GM12878 (cell line): ENCODE results near the gene ABTB1. TPM values are rescaled to one million over a fixed set of nuclear protein-coding genes. Genes with fewer than 3 reads are reported as not detected.

Experiments
- ATAC-seq: fragments of 200-7000 bp; cut with Tn5 transposase; 3 replicates; pipeline ENCODE4 v1.9.1; 2020; ENCODE audit warnings: mild to moderate bottlenecking, moderate library complexity
- BruUV-seq: library from RNA; stranded (reverse); fragments of 400-500 nt; replicated peaks from 2 replicates; lab custom pipeline; 2021; lab: Mats Ljungman, UMichigan
- CTCF ChIA-PET: fragments of 300-600 bp; sonication (Branson Sonifier 250); formaldehyde crosslinking; extraction: SDS; loops from one replicate; lab custom pipeline; 2021; ENCODE audit warnings: inconsistent platforms; lab: Yijun Ruan, JAX
- POLR2A ChIA-PET: fragments of 350-600 bp; formaldehyde crosslinking; extraction: SDS; loops from one replicate; lab custom pipeline; 2021; ENCODE audit warnings: inconsistent platforms; lab: Charles Lee
- RAD21 ChIA-PET: fragments of 300-600 bp; sonication (Branson Sonifier 250); formaldehyde crosslinking; loops from one replicate; lab custom pipeline; 2023; ENCODE audit warnings: antibody characterized with exemption; ENCODE audit not compliant: unreplicated experiment; lab: Charles Lee
- SMC1A ChIA-PET: fragments of 300-600 bp; sonication (Branson Sonifier 250); formaldehyde crosslinking; loops from one replicate; lab custom pipeline; 2023; ENCODE audit not compliant: unreplicated experiment, uncharacterized antibody; lab: Charles Lee
- DNase-seq: peaks from one replicate; pipeline ENCODE4 v3.0.0-alpha.2; 2011; ENCODE audit warnings: low read depth, low spot score
- FAIRE-seq: peaks from 3 replicates; lab custom pipeline; 2011; peaks lifted over from hg19 to GRCh38; lab: Jason Lieb, UNC
- H2AFZ ChIP-seq: 2 replicates; pipeline ENCODE4 v1.6.0; 2011; ENCODE audit warnings: low read depth, low read length, control low read depth; ENCODE audit not compliant: control insufficient read depth
- H3K27ac ChIP-seq: 2 replicates; pipeline ENCODE4 v1.5.1; 2011; ENCODE audit warnings: control low read depth; ENCODE audit not compliant: control insufficient read depth, insufficient read depth
- H3K27me3 ChIP-seq, 2 experiments: replicated peaks in 1 of 2; 2 replicates each; pipeline versions ENCODE4 v1.6.0 to v1.6.1; 2011; ENCODE audit warnings: low read length in 1 of 2; ENCODE audit not compliant: control insufficient read depth in 2 of 2, insufficient read depth in 2 of 2
- H3K36me3 ChIP-seq, 2 experiments: 2 replicates each; pipeline ENCODE4 v1.5.1; 2011; ENCODE audit warnings: low read length in 1 of 2; ENCODE audit not compliant: control insufficient read depth in 2 of 2, insufficient read depth in 2 of 2
- H3K4me1 ChIP-seq: 2 replicates; pipeline ENCODE4 v1.6.1; 2011; ENCODE audit warnings: mild to moderate bottlenecking, low read length, moderate library complexity, mixed read lengths; ENCODE audit not compliant: control insufficient read depth, insufficient read depth
- H3K4me2 ChIP-seq: 2 replicates; pipeline ENCODE4 v1.6.0; 2011; ENCODE audit warnings: control low read depth; ENCODE audit not compliant: control insufficient read depth, insufficient read depth
- H3K4me3 ChIP-seq: fragments of 200-600 bp; sonication (generic); 2 replicates; pipeline ENCODE4 v1.5.1; 2016
- H3K79me2 ChIP-seq: 2 replicates; pipeline ENCODE4 v1.6.0; 2011; ENCODE audit warnings: low read length; ENCODE audit not compliant: control insufficient read depth, insufficient read depth
- H3K9ac ChIP-seq: 2 replicates; pipeline ENCODE4 v1.8.0; 2011; ENCODE audit warnings: low read length, control low read depth, mixed read lengths; ENCODE audit not compliant: control insufficient read depth, insufficient read depth
- H3K9me3 ChIP-seq: replicated peaks from 3 replicates; pipeline ENCODE4 v1.5.1; 2011; ENCODE audit warnings: mild to moderate bottlenecking, low read length; ENCODE audit not compliant: control insufficient read depth, insufficient read depth
- H4K20me1 ChIP-seq: 2 replicates; pipeline ENCODE4 v1.6.0; 2011; ENCODE audit not compliant: control insufficient read depth, insufficient read depth
- ATF7 ChIP-seq: fragments of 450-650 bp; IDR thresholded peaks from 2 replicates; pipeline ENCODE4 v1.6.1; 2016; ENCODE audit warnings: low read depth, mild to moderate bottlenecking
- BHLHE40 ChIP-seq, 2 experiments: fragments of 450-650 bp in 1 of 2; IDR thresholded peaks; 2 replicates each; pipeline ENCODE4 v1.6.1; 2011 to 2017; ENCODE audit warnings: low read depth in 2 of 2, borderline replicate concordance in 1 of 2, improper control_type of control experiment in 1 of 2, low read length in 1 of 2, mild to moderate bottlenecking in 1 of 2
- BRCA1 ChIP-seq: IDR thresholded peaks from 2 replicates; pipeline ENCODE4 v1.6.1; 2011; ENCODE audit warnings: low read depth, low read length, improper control_type of control experiment
- CTCF ChIP-seq, 3 experiments: IDR thresholded peaks in 2 of 3; conservative IDR thresholded peaks in 1 of 3; 2 replicates each; pipeline ENCODE4 v1.5.1; 2011; ENCODE audit warnings: low read depth in 3 of 3, low read length in 3 of 3, mild to moderate bottlenecking in 3 of 3, control low read depth in 2 of 3, moderate library complexity in 2 of 3, inconsistent platforms in 1 of 3, mixed read lengths in 1 of 3; ENCODE audit not compliant: control insufficient read depth in 2 of 3, insufficient read depth in 1 of 3; ENCODE audit errors: extremely low read depth in 1 of 3
- EP300 ChIP-seq, 2 experiments: fragments of 150-350 bp in 1 of 2; IDR thresholded peaks; 2 replicates each; pipeline ENCODE4 v1.6.1; 2011 to 2012; ENCODE audit warnings: low read depth in 2 of 2, low read length in 2 of 2, borderline replicate concordance in 1 of 2, improper control_type of control experiment in 1 of 2, inconsistent platforms in 1 of 2; ENCODE audit not compliant: control insufficient read depth in 1 of 2
- FOXM1 ChIP-seq: IDR thresholded peaks from 2 replicates; pipeline ENCODE4 v1.6.1; 2012; ENCODE audit warnings: low read depth, mild to moderate bottlenecking, inconsistent platforms, low read length, moderate library complexity
- HCFC1 ChIP-seq: fragments of 150-350 bp; IDR thresholded peaks from 2 replicates; pipeline ENCODE4 v1.6.1; 2014; ENCODE audit warnings: low read length
- NR2C2 ChIP-seq: IDR thresholded peaks from 2 replicates; pipeline ENCODE4 v1.6.1; 2011; ENCODE audit warnings: borderline replicate concordance, low read depth; ENCODE audit not compliant: control insufficient read depth, insufficient read length
- RAD51 ChIP-seq: fragments of 450-650 bp; IDR thresholded peaks from 2 replicates; pipeline ENCODE4 v1.6.1; 2016; ENCODE audit warnings: moderate library complexity, mild to moderate bottlenecking, inconsistent platforms
- RBBP5 ChIP-seq: fragments of 200-600 bp; sonication (generic); conservative IDR thresholded peaks from 2 replicates; pipeline ENCODE4 v1.6.1; 2016
- RCOR1 ChIP-seq: conservative IDR thresholded peaks from 2 replicates; pipeline ENCODE4 v1.6.1; 2012; ENCODE audit warnings: low read depth, low read length, improper control_type of control experiment
- REST ChIP-seq: IDR thresholded peaks from 2 replicates; pipeline ENCODE4 v1.6.1; 2012; ENCODE audit warnings: mild to moderate bottlenecking, low read depth, low read length
- STAT3 ChIP-seq: IDR thresholded peaks from 2 replicates; pipeline ENCODE4 v1.6.1; 2011; ENCODE audit warnings: low read depth, low read length, improper control_type of control experiment
- TCF3 ChIP-seq: IDR thresholded peaks from 2 replicates; pipeline ENCODE4 v1.6.1; 2012; ENCODE audit warnings: low read depth, mild to moderate bottlenecking, low read length, borderline replicate concordance; ENCODE audit not compliant: insufficient read depth
- TCF7 ChIP-seq: IDR thresholded peaks from 2 replicates; pipeline ENCODE4 v1.6.1; 2014; ENCODE audit warnings: antibody characterized with exemption, borderline replicate concordance
- WRNIP1 ChIP-seq: IDR thresholded peaks from 2 replicates; pipeline ENCODE4 v1.6.1; 2011; ENCODE audit warnings: low read depth, low read length, improper control_type of control experiment, borderline replicate concordance
- YY1 ChIP-seq: IDR thresholded peaks from 2 replicates; pipeline ENCODE4 v1.6.1; 2011; ENCODE audit warnings: low read depth, mild to moderate bottlenecking, low read length
- WGBS: methylation state at CpG from one replicate; pipeline ENCODE4 v1.1.6; 2016; ENCODE audit warnings: low lambda C conversion rate; ENCODE audit not compliant: insufficient replicate concordance, insufficient coverage; ENCODE audit errors: missing lambda C conversion rate; 5-methylcytosine and 5-hydroxymethylcytosine counted together
- in situ Hi-C: fragments of 300-500 bp; cut with MboI; formaldehyde crosslinking; loops from 9 replicates; pipeline ENCODE4 v1.14.3; 2018; ENCODE audit warnings: mixed read lengths
- intact Hi-C: fragments of 100-400 bp; cut with micrococcal nuclease; formaldehyde crosslinking; loops from one replicate; pipeline ENCODE4 v1.14.2; 2022; ENCODE audit not compliant: unreplicated experiment
- polyA plus RNA-seq, 11 experiments: library from polyadenylated mRNA; depleted of rRNA in 4 of 11; unstranded in 6 of 11; stranded (reverse) in 5 of 11; fragments of >200 nt; fragmentation: Nextera tagmentation in 4 of 11; fragmentation: Illumina TruSeq in 1 of 11; extraction: Ambion mirVana in 4 of 11; extraction: Trizol in 1 of 11; gene quantifications; 1 replicate in 1 of 11; 2 replicates in 10 of 11; pipeline versions ENCODE4 v1.2.1 to v1.2.3, GENCODE V29; 2011 to 2016; ENCODE audit warnings: inconsistent platforms in 2 of 11, missing spikeins in 2 of 11, low read depth in 1 of 11
- total RNA-seq, 4 experiments: library from RNA; depleted of rRNA in 3 of 4; stranded (reverse); fragments of >200 nt in 3 of 4; fragmentation: Illumina TruSeq in 1 of 4; extraction: Trizol in 1 of 4; gene quantifications; 2 replicates each; pipeline versions ENCODE4 v1.2.1 to v1.2.3, GENCODE V29; 2013 to 2021

Gene ABTB1
- total and polyA plus RNA-seq, 10 of the 15 experiments (the other 5 are each of a cell fraction or from before 2014, with no cell fraction given) = 0.11 to 10.2 (median 7.1) TPM

- TF ChIP-seq REST = no peak
- no peak for TF ChIP-seq WRNIP1
- no peak for TF ChIP-seq TCF3
- no peak for TF ChIP-seq RCOR1
- TF ChIP-seq BRCA1 = no peak
Measured at GRCh38 chr3:127715532-127715931, 42.8 kb downstream of the ABTB1 start (continued).

- Histone ChIP-seq H3K27me3 (no peaks in the 10 kb centered on the region), H4K20me1 (no peaks in the 10 kb centered on the region), H3K79me2 (no peaks in the 10 kb centered on the region), H3K9me3 (no peaks in the 10 kb centered on the region), H3K4me2 (no peak overlapping the region), H3K4me1 (peaks cover 6% of the 10 kb centered on the region; the same call in 1 of the 2 replicates), H3K27ac (no peak overlapping the region), H3K9ac (no peak overlapping the region), H2AFZ (no peak overlapping the region), H3K4me3 (no peak overlapping the region), H3K36me3 (peaks cover 33 to 48% of the 10 kb centered on the region in 2 experiments; a peak in 3 of 4 replicates)
- CTCF ChIA-PET = no interaction called here
- 96% methylated on average over 6 of the region's 6 CpGs for WGBS
- RAD21 ChIA-PET = no interaction called here
- no peak for DNase-seq
- in situ Hi-C loops (no loop called here), intact Hi-C loops (no loop called here)
- POLR2A ChIA-PET = no interaction called here
- FAIRE-seq = no peak
- SMC1A ChIA-PET = interaction anchor here (1.6 kb wide), 1 partner anchor 14 kb away, joined by 3 read pairs; no protein-coding TSS in a partner anchor
- no peak for ATAC-seq
- BruUV-seq = no TSS peak
- TF ChIP-seq BHLHE40 (IDR thresholded peaks at IDR 0.05; ENCODE audit: borderline replicate concordance in 1 of 2, low read depth in 2 of 2, low read length in 1 of 2) (no peak), ATF7 (no peak), RAD51 (no peak), EP300 (IDR thresholded peaks at IDR 0.05; ENCODE audit: borderline replicate concordance in 1 of 2, control insufficient read depth in 1 of 2, low read depth in 2 of 2, low read length in 2 of 2) (no peak), YY1 (no peak), STAT3 (no peak), FOXM1 (no peak), RBBP5 (no peak), TCF7 (no peak), HCFC1 (no peak), NR2C2 (no peak), CTCF (IDR thresholded peaks at IDR 0.05 in 2 of 3, conservative IDR thresholded peaks at IDR 0.05 in 1 of 3; ENCODE audit: control insufficient read depth in 2 of 3, extremely low read depth in 1 of 3, insufficient read depth in 1 of 3, low read depth in 3 of 3, low read length in 3 of 3) (no peak)
Measured at GRCh38 chr3:127716384-127716783, 43.6 kb downstream of the ABTB1 start.
